Stimulated activated CD8-positive, alpha-beta memory T cell treated with anti-CD3 and anti-CD28 coated beads, Interleukin-4, amount 100 ng/mL, for 24 hours (primary cell): ENCODE measurements around the gene U2AF2.
A peak's percentile ranks its signal among the peaks of the same experiment; 100 is the strongest.

Experiments
- DNase-seq: peaks from one replicate; pipeline ENCODE4 v3.0.0-alpha.2; 2020; ENCODE audit warnings: low read depth

The U2AF2 gene

DNA sequence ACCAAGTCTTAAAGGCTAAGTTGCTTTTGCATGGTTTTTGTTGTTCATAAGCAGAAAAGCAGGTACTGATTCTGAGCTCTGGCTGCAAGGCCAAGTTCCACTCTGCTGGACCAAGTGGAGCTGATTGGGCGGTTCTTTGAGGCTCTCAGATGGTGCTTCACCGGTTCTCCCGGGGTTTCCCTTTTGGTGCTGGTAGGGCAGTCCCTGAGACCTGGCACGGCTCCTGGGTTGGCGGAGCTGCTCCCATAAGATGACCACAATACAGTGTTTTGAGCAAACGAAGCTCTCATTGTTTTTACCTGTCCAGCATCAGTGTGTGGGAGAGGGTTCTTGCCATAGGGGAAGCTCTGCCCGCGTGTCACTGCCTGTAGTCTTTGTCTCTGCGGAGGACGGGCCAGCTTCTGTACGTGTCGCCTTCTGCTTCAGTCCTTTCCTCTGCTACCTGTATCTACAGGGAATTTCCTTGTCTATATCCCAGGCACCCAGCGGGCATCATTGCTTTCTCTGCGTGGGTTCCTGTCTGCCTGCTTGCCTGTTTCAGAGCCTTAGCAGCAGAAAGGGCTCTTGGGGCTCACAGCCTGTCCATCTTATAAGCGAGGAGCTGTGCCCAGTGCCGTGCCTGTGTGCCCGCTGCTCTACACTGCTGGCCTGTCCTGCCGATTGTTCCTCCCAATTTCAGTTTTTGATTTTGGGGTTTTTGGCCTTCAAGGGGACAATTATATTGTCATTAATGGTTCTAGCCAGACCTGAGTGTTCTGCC, 2.3 kb downstream of the U2AF2 start:
- DNase-seq, result no peak

DNA sequence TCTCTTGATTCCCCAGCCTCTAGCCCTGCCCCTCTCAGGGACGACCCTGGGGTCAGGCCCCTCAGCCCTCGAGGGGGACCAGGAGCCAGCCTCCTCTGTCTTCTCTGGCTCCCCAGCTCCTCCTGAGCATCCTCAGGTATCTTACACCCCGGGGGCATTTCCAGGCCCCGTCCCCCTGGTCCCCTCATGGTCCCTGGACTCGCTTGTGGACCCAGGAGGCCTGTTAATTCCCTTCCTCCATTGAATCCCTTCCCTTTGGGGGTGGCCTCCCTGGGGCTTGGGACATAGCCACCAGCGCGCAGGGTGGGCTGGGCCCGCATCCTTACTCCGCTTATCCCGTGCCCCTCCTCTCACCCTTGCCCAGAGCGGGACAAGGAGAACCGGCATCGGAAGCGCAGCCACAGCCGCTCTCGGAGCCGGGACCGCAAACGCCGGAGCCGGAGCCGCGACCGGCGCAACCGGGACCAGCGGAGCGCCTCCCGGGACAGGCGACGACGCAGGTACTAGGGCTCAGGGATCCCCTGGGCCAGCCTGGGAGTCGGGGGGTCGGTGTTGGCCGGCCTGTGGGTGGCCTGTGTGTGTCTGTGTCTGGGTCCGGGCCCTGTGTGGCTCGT, 4.1 kb downstream of the U2AF2 start:
- no peak for DNase-seq

DNA sequence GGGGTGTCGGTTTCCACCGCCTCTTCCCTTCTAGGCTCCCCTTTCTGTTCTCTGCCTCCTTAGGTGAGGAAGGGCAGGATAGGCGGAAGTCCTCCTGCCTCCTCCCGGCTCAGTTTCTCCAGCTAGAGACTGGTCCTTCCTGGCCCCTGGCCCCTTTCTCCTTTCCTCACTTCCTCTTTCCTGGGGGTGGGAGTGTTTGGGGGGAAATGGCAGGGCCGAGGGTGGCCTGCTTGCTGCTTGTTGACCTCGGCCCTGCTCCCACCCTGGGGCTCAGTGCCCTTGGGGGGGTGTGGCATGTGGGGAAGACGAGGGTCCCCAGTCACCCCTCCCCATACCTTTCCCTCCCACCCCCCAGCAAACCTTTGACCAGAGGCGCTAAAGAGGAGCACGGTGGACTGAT, 5.0 kb downstream of the U2AF2 start:
- no peak for DNase-seq

DNA sequence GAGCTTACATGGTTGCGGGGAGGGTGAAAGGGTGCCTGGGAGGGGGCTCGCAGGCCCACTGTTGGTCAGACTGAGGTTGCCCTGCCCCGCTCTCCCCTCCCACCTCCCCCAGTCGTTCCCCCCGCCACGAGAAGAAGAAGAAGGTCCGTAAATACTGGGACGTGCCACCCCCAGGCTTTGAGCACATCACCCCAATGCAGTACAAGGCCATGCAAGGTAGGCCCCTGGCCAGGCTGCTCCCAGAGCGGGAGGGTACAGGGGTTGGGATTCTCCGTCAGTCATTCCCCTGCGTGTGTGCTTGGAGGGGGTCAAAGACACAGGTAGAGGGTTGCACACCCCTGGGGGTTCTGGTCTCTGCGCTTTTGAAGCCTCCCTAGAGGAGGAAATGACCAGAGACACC, 5.6 kb downstream of the U2AF2 start:
- DNase-seq, result no peak

DNA sequence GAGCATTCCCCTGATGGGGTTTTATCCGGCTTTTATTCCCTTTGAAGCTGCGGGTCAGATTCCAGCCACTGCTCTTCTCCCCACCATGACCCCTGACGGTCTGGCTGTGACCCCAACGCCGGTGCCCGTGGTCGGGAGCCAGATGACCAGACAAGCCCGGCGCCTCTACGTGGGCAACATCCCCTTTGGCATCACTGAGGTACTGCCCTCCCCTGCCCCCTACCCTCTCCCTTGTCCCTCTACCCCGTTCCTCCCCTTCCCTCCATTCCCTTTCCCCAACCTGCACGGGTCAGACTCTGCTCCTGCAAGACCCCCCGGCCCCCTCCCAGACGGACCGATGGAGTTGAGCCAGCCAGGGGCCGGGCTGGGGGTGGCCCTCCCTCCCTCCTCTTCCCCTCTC, 6.2 kb downstream of the U2AF2 start:
- DNase-seq, result no peak

DNA sequence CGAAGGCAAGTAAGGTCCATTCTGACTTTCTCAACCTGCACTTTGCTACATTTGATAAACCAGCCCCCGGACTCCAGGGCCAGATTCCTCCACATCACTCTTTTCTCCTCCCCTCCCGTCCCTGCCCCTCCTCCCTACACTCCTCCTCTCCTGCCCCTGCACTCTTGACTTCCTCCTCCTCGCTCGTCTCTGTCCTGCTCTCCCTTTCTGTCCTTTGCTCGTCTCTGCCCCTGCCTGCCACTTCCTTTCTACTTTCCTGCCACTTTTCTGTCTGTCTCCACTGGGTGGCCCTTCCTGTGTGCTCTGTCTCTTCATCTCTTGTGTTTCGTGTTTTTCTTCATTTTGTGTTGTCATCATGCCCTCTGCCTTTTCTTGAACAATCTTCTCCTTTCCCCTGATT, 7.0 kb downstream of the U2AF2 start:
- no peak for DNase-seq

DNA sequence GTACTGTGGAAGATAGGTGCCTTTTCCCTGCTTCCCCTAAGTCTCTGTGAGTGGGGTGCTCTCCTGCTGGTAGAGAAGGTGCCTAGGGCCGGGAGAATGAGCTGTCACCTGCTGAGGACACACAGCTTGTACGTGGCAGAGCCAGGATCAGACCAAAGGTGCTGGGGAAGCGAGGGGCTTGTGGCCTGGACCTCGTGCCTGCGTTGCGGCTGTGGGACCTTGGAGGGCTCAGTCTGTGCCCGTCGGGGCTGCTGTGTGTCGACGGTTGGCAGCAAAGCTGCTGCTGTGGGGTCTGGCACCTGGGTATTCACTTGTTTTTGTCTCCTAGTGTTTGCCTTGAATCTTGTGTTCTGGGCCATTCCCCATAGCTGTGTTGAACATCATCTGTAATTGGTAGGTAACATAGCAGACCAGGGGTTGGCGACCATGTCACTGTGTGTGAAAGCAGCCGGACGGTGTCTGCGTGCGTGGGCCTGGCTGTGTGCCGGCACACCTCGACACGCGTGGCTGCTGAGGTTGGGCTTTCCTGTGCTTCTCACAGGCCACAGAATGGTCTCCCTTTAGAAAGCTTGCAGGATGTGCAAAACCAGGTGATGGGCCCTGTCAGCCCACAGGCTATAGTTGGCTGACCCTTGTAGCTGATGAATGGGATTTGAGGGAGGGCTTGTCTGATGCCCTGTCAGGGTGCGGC, 9.2 kb downstream of the U2AF2 start:
- no peak for DNase-seq

DNA sequence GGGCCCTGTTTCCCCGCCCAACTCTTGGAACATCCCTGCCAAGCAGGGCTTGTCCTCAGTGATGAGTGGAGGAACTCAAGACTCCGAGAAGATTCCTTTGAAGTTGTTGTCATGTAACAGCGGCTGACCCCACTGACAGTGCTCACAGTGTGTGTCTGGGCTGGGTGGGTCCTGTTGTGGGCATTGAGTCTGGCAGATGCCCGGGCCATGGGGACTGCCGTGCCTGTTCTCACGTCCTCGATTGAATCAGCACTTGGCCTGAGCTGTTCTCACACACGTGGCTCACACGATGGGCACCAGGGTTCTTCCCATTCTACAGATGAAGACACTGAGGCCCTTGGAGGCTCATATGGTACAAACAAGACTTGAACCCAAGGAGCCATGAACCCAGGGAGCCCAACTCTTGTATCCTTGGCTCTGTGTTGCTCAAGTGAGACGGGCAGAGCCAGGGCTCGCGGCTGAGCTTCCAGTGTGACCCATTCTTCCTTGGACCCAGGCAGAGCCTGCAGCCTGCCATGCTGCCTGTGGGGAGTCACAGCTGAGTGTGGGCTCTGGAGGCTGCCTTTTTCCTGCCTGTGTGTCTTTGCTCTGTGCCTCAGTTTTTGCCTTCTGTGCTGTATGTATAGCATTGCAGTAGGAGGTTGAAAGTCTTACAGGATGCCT, 11.6 kb downstream of the U2AF2 start:
- DNase-seq, result no peak

DNA sequence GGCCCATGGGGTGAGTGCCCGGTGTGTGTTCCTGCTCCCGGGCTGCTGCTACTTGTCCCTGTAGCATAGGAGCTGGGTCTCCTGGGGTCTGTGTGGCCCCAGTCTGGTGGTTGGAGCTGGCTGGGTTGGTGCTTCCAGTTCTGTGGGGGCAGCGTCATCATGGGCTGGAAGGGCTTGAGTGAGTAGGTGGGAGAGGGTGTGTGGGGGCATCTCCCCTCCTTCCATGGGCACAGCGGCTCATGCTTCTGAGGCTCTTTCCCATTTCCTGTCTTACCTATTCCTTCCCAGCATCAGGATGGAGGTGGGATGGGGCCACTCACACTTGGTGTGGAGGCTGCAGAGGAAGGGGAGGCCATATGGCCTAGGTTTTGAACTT, 12.2 kb downstream of the U2AF2 start:
- DNase-seq, result no peak

DNA sequence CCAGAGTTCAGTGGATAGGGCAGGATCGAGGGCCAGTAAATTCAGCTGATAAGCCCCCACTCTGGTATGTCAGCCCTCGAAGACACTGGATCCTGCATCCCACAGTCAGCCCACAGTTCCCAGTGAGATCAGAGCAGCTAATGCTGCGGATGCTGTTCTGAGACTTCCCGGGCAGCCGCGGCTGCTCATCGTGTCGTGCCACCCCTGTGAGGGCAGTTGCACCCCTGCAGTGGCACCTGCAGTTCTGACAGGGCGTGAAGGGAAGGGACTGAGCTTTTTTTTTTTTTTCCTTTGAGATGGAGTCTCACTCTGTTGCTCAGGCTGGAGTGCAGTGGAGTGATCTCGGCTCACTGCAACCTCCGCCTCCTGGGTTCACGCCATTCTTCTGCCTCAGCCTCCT, 12.7 kb downstream of the U2AF2 start:
- no peak for DNase-seq

DNA sequence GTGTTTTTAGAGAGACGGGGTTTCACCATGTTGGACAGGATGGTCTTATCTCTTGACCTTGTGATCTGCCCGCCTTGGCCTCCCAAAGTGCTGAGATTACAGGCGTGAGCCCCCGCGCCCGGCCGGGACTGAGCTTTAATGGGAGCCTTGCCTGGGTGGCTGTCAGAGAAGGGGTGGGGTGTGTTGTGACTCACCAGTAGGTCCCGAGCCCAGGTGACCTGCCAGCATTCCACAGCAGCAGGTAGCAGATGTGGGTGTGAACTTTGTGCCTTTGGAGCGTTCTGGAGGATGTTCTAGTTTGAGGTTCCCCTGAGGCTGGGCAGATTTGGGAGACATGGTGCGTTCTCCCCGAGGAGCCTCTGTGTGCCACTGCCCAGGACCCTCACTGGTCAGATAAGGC, 13.1 kb downstream of the U2AF2 start:
- DNase-seq, result no peak

DNA sequence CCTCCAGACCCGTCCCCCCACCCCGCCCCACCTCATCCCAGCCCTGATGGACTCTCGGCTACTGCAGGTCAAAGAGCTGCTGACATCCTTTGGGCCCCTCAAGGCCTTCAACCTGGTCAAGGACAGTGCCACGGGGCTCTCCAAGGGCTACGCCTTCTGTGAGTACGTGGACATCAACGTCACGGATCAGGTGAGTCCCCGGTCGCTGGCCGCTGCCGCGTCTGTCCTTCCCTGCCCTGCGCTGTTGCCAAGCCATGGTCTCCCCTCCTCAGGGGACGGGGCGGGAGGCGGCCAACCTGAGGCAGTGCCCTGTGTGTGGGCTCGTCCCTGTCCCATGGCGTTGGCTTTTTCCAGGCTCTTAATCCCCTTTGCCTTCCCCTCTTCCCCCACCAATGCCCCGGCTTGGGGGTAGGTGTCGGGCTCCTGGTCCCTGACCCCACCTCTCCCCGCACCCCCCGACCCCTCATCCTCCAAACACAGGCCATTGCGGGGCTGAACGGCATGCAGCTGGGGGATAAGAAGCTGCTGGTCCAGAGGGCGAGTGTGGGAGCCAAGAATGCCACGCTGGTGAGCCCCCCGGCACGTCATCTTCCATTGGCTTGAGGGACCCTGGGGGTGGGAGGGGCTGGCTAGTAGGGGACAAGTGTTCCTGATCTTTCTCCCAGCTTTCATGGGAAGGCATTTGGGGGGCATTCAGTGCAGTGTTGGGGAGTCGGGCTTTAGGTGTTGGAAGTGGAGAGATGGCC, 13.9 kb downstream of the U2AF2 start:
- no peak for DNase-seq

DNA sequence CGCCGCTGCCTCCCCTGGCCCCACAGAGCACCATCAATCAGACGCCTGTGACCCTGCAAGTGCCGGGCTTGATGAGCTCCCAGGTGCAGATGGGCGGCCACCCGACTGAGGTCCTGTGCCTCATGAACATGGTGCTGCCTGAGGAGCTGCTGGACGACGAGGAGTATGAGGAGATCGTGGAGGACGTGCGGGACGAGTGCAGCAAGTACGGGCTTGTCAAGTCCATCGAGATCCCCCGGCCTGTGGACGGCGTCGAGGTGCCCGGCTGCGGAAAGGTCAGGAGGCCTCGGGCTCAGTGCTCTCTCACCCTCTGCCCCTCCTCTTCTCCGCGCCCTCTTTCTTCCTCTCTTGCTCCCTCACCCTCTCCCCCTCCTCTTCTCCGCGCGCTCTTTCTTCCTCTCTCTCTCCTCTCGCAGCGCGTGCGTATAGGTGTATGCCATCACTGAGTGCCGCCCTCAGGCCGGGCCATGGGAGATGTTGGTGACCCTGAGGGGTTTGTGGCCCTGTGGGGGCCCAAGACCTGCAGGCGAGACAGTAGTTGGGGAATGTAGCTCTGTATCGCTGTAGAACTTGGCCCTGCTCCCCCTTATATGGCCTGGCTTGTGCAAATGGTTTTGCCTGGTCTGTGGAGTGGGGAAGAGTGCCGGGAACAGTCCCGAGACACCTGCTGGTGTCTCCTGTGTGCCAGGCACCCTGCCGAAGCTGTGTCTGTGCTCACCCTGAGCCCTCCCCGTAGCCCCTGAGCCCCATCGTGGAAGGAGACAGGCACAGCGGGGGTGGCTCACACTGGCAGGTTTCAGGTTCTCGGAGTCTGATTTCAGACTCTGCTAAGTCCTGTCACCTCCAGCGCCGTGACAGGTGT, 14.8 kb downstream of the U2AF2 start:
- DNase-seq, result no peak

DNA sequence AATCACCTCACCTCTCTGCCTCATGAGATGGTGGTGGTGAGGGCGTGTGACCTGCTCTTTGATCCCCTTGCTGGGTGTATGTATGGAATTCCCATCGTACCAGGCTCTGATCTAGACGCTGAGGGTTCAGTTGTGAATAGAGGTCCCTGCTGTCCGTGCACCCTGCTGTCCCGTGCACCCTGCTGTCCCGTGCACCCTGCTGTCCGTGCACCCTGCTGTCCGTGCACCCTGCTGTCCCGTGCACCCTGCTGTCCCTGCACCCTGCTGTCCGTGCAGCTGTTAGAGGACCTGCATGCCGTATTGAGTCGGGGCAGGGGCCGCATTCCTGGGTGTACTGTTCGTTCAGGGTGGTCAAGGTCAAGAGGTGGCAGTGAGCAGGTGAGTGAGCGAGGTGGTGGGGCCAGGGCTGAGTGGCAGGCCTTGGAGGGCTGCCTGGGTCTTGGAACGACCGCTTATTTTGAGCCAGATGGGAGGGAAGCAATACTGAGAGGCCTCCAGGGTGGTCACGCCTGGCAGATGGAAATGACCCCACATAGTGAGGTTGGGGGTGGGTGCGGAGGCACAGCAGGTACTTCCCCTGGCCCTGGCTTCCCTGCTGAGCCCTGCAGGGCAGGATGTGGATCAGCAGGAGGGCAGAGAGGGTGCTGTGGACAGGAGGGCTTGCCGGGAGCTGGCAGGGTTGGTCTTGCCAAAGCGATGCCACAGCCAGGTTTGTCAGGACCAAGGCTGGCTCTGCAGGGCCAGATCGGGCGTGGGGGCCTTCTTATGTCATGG, 15.6 kb downstream of the U2AF2 start:
- DNase-seq, result no peak

DNA sequence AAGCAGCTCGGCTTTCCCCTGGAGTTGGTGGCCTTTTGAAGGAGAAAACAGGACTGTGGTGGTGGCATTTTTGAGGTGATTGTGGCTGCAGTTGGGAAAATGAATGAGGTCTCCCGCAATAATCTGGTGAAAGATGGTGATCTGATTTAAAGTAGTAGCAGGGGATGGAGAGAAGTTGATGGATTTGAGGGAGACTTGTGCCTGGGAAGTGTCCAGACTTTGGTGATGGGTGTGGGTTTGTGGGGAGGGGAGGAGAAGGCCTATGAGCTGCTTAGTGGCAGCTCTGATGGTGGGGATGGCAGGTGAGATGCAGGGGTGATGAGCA, 16.2 kb downstream of the U2AF2 start:
- DNase-seq, result no peak

DNA sequence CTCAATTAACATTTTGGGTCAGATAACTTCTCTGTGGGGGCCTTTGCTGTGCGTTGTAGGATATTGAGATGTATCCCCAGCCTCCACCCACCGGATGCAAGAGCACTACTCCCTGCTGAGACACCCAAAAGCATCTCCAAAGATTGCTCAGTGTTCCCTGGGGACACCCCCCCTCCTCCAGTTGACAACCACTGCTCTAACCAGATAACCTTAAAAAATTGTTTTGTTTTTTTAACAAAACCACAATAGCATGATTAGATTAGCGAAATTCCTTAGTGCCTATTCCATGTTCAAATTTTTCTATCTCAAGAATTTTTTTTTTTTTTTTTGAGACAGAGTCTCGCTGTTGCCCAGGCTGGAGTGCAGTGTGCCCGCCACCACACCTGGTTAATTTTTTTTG, 17.6 kb downstream of the U2AF2 start:
- DNase-seq, result no peak

DNA sequence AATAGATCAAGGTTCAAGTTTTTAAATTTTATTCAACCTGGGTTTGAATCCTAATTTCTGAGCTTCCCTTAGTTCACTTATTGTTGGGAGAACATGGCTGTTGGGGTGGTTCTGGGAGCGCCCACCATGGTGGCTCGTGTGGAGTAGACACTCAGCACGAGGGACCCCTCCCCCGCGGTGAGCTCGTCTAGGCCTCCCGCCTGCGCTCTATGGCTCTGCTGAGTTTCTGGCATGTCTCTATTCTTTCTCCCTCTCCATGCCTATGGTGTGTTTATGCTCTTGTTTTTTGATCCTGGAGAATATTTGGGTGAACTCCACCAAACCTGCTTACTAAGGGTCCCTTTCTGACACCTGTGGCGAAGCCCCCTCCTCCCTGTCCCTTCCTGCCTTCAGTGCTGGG, 18.6 kb downstream of the U2AF2 start:
- DNase-seq, result no peak

DNA sequence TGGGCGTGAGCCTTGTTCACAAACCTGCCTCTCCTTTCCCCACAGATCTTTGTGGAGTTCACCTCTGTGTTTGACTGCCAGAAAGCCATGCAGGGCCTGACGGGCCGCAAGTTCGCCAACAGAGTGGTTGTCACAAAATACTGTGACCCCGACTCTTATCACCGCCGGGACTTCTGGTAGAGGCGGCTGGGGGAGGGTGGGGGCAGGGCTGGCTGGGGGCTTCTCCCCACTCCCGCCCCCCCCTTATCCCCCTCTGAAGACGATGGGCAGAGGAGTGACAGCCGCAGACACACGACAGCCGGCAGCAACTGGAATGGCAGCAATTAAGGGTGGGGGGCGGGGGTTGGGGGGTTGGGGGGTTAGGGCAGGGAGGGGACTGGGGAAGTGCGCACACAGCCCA, 19.1 kb downstream of the U2AF2 start:
- DNase-seq, result no peak

DNA sequence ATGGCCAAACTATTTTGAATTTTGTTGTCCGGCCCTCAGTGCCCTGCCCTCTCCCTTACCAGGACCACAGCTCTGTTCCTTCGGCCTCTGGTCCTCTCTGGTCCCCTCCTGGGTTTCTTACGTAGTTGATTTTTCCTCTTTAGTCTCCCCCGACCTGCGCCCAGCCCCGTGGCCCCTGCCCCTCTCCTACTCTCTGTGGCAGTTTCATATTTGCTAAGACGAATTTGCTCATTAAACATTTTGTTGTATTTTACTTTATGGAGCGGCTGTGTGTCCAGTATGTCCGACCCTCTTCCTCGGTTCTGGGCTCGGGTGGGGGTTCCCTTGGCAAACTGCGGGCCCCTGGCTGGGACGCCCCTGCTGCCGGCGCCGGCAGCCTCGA, 19.6 kb downstream of the U2AF2 start:
- DNase-seq, result no peak

DNA sequence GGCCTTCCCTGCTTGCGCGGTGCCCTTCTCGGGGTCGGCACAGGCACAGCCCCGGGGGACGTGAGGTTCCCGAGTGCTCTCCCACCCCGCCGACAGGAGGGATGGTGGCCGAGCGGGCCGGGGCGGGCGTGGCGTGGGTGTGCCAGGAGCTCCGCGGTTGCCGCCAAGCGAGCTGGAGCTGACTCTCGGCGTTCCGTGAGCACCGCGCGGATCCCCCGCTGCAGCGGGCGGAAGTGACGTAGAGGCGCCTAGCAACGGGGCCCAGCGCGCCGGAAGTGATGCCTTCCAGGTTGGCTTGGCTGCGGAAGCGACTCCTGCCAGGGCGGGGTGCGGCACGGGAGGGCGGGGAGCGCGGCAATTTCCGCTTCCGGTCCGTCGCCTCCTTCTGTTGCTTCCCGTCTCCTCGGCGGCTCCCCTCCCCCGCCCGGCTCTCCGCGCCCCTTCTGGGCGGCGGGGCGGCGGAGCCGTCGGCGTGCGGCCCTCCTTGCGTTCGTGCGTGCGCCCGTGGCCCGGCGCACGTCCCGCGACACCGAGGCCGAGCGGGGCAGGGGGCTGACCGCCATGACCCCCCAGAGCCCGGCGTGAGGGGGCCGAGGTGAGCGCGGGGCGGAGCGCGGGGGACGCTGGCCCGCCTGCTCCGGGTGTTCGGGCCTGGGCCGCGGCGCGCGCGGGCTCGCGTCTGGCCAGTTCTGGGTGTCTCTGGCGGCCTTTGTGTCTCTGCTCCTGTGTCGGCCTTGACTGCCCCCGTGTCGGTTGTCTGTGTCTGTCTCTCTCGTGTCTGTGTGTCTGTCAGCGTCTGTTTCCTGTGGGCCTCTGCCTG, 20.2 kb downstream of the U2AF2 start, which contains the start of gene EPN1:
TSS of gene EPN1 (plus strand) at position 386 of the 820 bp plus-strand sequence. CDS start 3,402 bp downstream, outside the sequence.
- peak; percentile 97 for DNase-seq
